MM.1S (cell line): Measurements from ENCODE around the gene CCDC83.
"Not testable (repeated sequence)": the region's sequence is repeated elsewhere in the genome, so short reads cannot be mapped to it uniquely, and the experiment has no call there.

Experiments used
- DNase-seq: peaks from one replicate; pipeline ENCODE4 v3.0.0-alpha.2; 2015
- H2AFZ ChIP-seq: fragments of 300-600 bp; sonication (generic); 2 replicates; pipeline ENCODE4 v1.6.0; 2016; ENCODE audit warnings: antibody characterized with exemption, low read length
- H3F3A ChIP-seq: fragments of 300-600 bp; sonication (generic); 2 replicates; pipeline ENCODE4 v1.6.1; 2016; ENCODE audit warnings: mild to moderate bottlenecking, antibody characterized with exemption, low read length, moderate library complexity, mixed read lengths; ENCODE audit not compliant: insufficient read depth
- H3K27ac ChIP-seq: fragments of 300-600 bp; sonication (generic); 2 replicates; pipeline ENCODE4 v1.5.1; 2016; ENCODE audit warnings: mild to moderate bottlenecking, low read length
- H3K27me3 ChIP-seq: fragments of 300-600 bp; sonication (generic); replicated peaks from 2 replicates; pipeline ENCODE4 v1.6.0; 2016; ENCODE audit warnings: low read length; ENCODE audit not compliant: insufficient read depth
- H3K36me3 ChIP-seq: fragments of 300-600 bp; sonication (generic); replicated peaks from 2 replicates; pipeline ENCODE4 v1.6.1; 2016; ENCODE audit warnings: mild to moderate bottlenecking, low read length, mixed read lengths; ENCODE audit not compliant: insufficient read depth
- H3K4me1 ChIP-seq: fragments of 300-600 bp; sonication (generic); 2 replicates; pipeline ENCODE4 v1.6.1; 2016; ENCODE audit warnings: low read length, mixed read lengths
- H3K4me2 ChIP-seq: fragments of 300-600 bp; sonication (generic); 2 replicates; pipeline ENCODE4 v1.6.0; 2016; ENCODE audit warnings: low read depth, low read length
- H3K4me3 ChIP-seq: fragments of 300-600 bp; sonication (generic); 2 replicates; pipeline ENCODE4 v1.5.1; 2016; ENCODE audit warnings: low read length, mixed read lengths
- H3K79me2 ChIP-seq: fragments of 300-600 bp; sonication (generic); 2 replicates; pipeline ENCODE4 v1.6.1; 2016; ENCODE audit warnings: mixed run types, low read length, mixed read lengths
- H3K9ac ChIP-seq: fragments of 300-600 bp; sonication (generic); 2 replicates; pipeline ENCODE4 v1.6.1; 2016; ENCODE audit warnings: low read length, mixed read lengths
- H3K9me2 ChIP-seq: fragments of 300-600 bp; sonication (generic); replicated peaks from 2 replicates; pipeline ENCODE4 v1.6.1; 2016; ENCODE audit warnings: mild to moderate bottlenecking, low read length, mixed read lengths; ENCODE audit not compliant: insufficient read depth
- H3K9me3 ChIP-seq: fragments of 300-600 bp; sonication (generic); replicated peaks from 2 replicates; pipeline ENCODE4 v1.6.1; 2016; ENCODE audit warnings: mild to moderate bottlenecking, low read length, mixed read lengths; ENCODE audit not compliant: insufficient read depth
- H4K20me1 ChIP-seq: fragments of 300-600 bp; sonication (generic); 2 replicates; pipeline ENCODE4 v1.6.1; 2016; ENCODE audit warnings: mild to moderate bottlenecking, low read length, moderate library complexity, mixed read lengths; ENCODE audit not compliant: insufficient read depth
- CTCF ChIP-seq: fragments of 300-600 bp; sonication (generic); IDR thresholded peaks from 2 replicates; pipeline ENCODE4 v1.5.1; 2016; ENCODE audit warnings: antibody characterized with exemption, low read length, mixed read lengths
- EZH2 ChIP-seq: fragments of 300-600 bp; sonication (generic); optimal IDR thresholded peaks from 2 replicates; pipeline ENCODE3; 2017; ENCODE audit warnings: low read depth, mild to moderate bottlenecking, antibody characterized with exemption, low read length, mixed read lengths
- EZH2phosphoT487 ChIP-seq: fragments of 300-600 bp; sonication (generic); IDR thresholded peaks from 2 replicates; pipeline ENCODE4 v1.6.1; 2018; ENCODE audit warnings: antibody characterized with exemption, low read length

Gene CCDC83

GRCh38 chr11:85835729-85836128 is 19.5 kb upstream of the CCDC83 start:
- no peaks in the 10 kb centered on the region for H3K36me3 ChIP-seq
- H3K9me2 ChIP-seq: no peaks in the 10 kb centered on the region
- TF ChIP-seq EZH2phosphoT487: no peak
- no peak for TF ChIP-seq CTCF
- no peak for TF ChIP-seq EZH2
- H3K9me3 ChIP-seq: no peaks in the 10 kb centered on the region
- H3K9ac ChIP-seq: no peak overlapping the region
- DNase-seq: no peak
- no peaks in the 10 kb centered on the region for H3K4me1 ChIP-seq
- no peaks in the 10 kb centered on the region for H3F3A ChIP-seq
- no peaks in the 10 kb centered on the region for H3K79me2 ChIP-seq
- H4K20me1 ChIP-seq: no peaks in the 10 kb centered on the region
- no peak overlapping the region for H3K4me3 ChIP-seq
- H2AFZ ChIP-seq: no peak overlapping the region
- no peak overlapping the region for H3K27ac ChIP-seq
- H3K27me3 ChIP-seq: no peaks in the 10 kb centered on the region
- no peak overlapping the region for H3K4me2 ChIP-seq

- not testable (repeated sequence) for H3K9me3 ChIP-seq, H3K79me2 ChIP-seq, H4K20me1 ChIP-seq, H3K4me2 ChIP-seq, H3K36me3 ChIP-seq, H3K9ac ChIP-seq, DNase-seq, H3K4me1 ChIP-seq, H3K9me2 ChIP-seq, H3F3A ChIP-seq, H3K4me3 ChIP-seq, H2AFZ ChIP-seq, H3K27ac ChIP-seq, H3K27me3 ChIP-seq
Measured at GRCh38 chr11:85840932-85841331, 14.3 kb upstream of the CCDC83 start.

GRCh38 chr11:85843929-85844328 is 11.3 kb upstream of the CCDC83 start:
- Histone ChIP-seq H3K9me2 (no peaks in the 10 kb centered on the region), H3F3A (no peaks in the 10 kb centered on the region), H3K27me3 (no peaks in the 10 kb centered on the region), H3K9me3 (no peaks in the 10 kb centered on the region), H3K9ac (no peak overlapping the region), H3K36me3 (no peaks in the 10 kb centered on the region), H3K4me3 (no peak overlapping the region), H2AFZ (no peak overlapping the region), H3K4me2 (no peak overlapping the region), H3K4me1 (no peaks in the 10 kb centered on the region), H3K27ac (no peak overlapping the region), H4K20me1 (no peaks in the 10 kb centered on the region), H3K79me2 (no peaks in the 10 kb centered on the region)
- TF ChIP-seq EZH2phosphoT487 (no peak), EZH2 (no peak), CTCF (no peak)
- no peak for DNase-seq

GRCh38 chr11:85844439-85845123 is 10.6 kb upstream of the CCDC83 start:
- no peaks in the 10 kb centered on the region for H3K9me3 ChIP-seq
- no peaks in the 10 kb centered on the region for H3K4me1 ChIP-seq
- no peak overlapping the region for H3K27ac ChIP-seq
- no peaks in the 10 kb centered on the region for H3K36me3 ChIP-seq
- H3K79me2 ChIP-seq: no peaks in the 10 kb centered on the region
- TF ChIP-seq EZH2phosphoT487: no peak
- TF ChIP-seq EZH2: no peak
- TF ChIP-seq CTCF: no peak
- no peak overlapping the region for H2AFZ ChIP-seq
- no peaks in the 10 kb centered on the region for H4K20me1 ChIP-seq
- H3K9me2 ChIP-seq: no peaks in the 10 kb centered on the region
- H3F3A ChIP-seq: no peaks in the 10 kb centered on the region
- no peak overlapping the region for H3K4me3 ChIP-seq
- H3K4me2 ChIP-seq: no peak overlapping the region
- H3K9ac ChIP-seq: no peak overlapping the region
- H3K27me3 ChIP-seq: no peaks in the 10 kb centered on the region
- no peak for DNase-seq
